ENCODE measurements around the gene TRPV5.

GRCh38 chr7:142963993-142964392 is 30.4 kb upstream of the TRPV5 start:
- no peak for TF ChIP-seq CTCF (IDR thresholded peaks at IDR 0.05; ENCODE audit: low read depth, low read length)
- TF ChIP-seq EZH2phosphoT487 (IDR thresholded peaks at IDR 0.05; ENCODE audit: low read depth), result no peak
